Lower leg skin (tissue), 4 donors: Measurements from ENCODE around the gene WARS2. TPM values are rescaled to one million over a fixed set of nuclear protein-coding genes. Genes with fewer than 3 reads are reported as not detected.

Source experiments
- DNase-seq, 2 donors: peaks; one replicate each; pipeline ENCODE4 v3.0.0-alpha.2; 2019; ENCODE audit warnings: low spot score in 2 of 2
- H3K4me3 ChIP-seq: fragments of 200-600 bp; sonication (generic); 2 replicates; pipeline ENCODE4 v1.5.1; 2017; ENCODE audit warnings: mild to moderate bottlenecking, low read depth; ENCODE audit not compliant: poor library complexity, severe bottlenecking
- CTCF ChIP-seq, 3 donors: fragments of 450-650 bp; IDR thresholded peaks; one replicate each; pipeline ENCODE4 v1.5.1; 2016; ENCODE audit warnings: antibody characterized with exemption in 3 of 3, mild to moderate bottlenecking in 3 of 3, moderate library complexity in 2 of 3
- POLR2A ChIP-seq, 2 donors: fragments of 450-650 bp; IDR thresholded peaks; one replicate each; pipeline ENCODE4 v1.6.1; 2016 to 2017; ENCODE audit warnings: antibody characterized with exemption in 2 of 2, mild to moderate bottlenecking in 1 of 2, moderate library complexity in 1 of 2
- WGBS, 2 donors: methylation state at CpG; one replicate each; pipeline ENCODE4 v1.1.5; 2018; 5-methylcytosine and 5-hydroxymethylcytosine counted together
- intact Hi-C: fragments of 100-400 bp; cut with DNase I; formaldehyde crosslinking; loops from one replicate; pipeline ENCODE4 v1.15.0; 2023; ENCODE audit warnings: low total_unique reads
- total RNA-seq, 4 donors: library from RNA; depleted of rRNA; stranded (reverse); fragments of >200 nt; gene quantifications; one replicate each; pipeline ENCODE4 v1.1.0, GENCODE V29; 2016

Gene WARS2
- total RNA-seq, 4 donors from 2014 or later = 8.1 to 21.8 (median 13.2) TPM

GRCh38 chr1:119010201-119010600, 130.3 kb downstream of the WARS2 start:
- WGBS, 2 donors = 61 to 62% methylated on average over 1 of the region's 1 CpG
- H3K4me3 ChIP-seq = no peak overlapping the region

GRCh38 chr1:119009312-119009655, 131.2 kb downstream of the WARS2 start:
- TF ChIP-seq POLR2A (IDR thresholded peaks at IDR 0.05) (no peak), CTCF (IDR thresholded peaks at IDR 0.05) (no peak)
- intact Hi-C loops = loop anchor here (5.0 kb wide), 1 partner anchor 857 kb away; no protein-coding TSS in a partner anchor
- no peak overlapping the region for H3K4me3 ChIP-seq
- DNase-seq = no peak
- 17 to 26% methylated on average over 2 of the region's 2 CpGs for WGBS, 2 donors

More at GRCh38 chr1:119010201-119010600, 130.3 kb downstream of the WARS2 start:
- intact Hi-C loops = no loop called here
- TF ChIP-seq CTCF (IDR thresholded peaks at IDR 0.05) = no peak
- no peak for TF ChIP-seq POLR2A (IDR thresholded peaks at IDR 0.05)
- DNase-seq = no peak

- intact Hi-C loops = loop anchor here (5.0 kb wide), 1 partner anchor 856 kb away; no protein-coding TSS in a partner anchor
- no peak for TF ChIP-seq POLR2A (IDR thresholded peaks at IDR 0.05)
- TF ChIP-seq CTCF (IDR thresholded peaks at IDR 0.05) = peak in 1 of 3 donors; percentile 37
- DNase-seq = peak in 1 of 2 donors; percentile 88
- WGBS, 2 donors = 9 to 10% methylated on average over 21 to 22 of the region's 22 CpGs
- H3K4me3 ChIP-seq = no peak overlapping the region
Observed at GRCh38 chr1:119008483-119009311, 131.8 kb downstream of the WARS2 start.

GRCh38 chr1:119007670-119008482, 132.6 kb downstream of the WARS2 start:
- peak in 1 of 2 donors; percentile 82 for DNase-seq
- intact Hi-C loops = loop anchor here (5.0 kb wide), 1 partner anchor 856 kb away; no protein-coding TSS in a partner anchor
- WGBS, 2 donors = 31 to 33% methylated on average over 47 to 53 of the region's 61 CpGs
- TF ChIP-seq POLR2A (IDR thresholded peaks at IDR 0.05) = no peak
- no peak for TF ChIP-seq CTCF (IDR thresholded peaks at IDR 0.05)
- no peak overlapping the region for H3K4me3 ChIP-seq

- peak in 1 of 2 donors; percentile 76 for DNase-seq
- intact Hi-C loops = loop anchor here (5.0 kb wide), 1 partner anchor 855 kb away; no protein-coding TSS in a partner anchor
- TF ChIP-seq CTCF (IDR thresholded peaks at IDR 0.05) (no peak), POLR2A (IDR thresholded peaks at IDR 0.05) (no peak)
- WGBS, 2 donors = 13 to 45% methylated on average over 12 to 19 of the region's 22 CpGs
- H3K4me3 ChIP-seq = no peak overlapping the region
Observed at GRCh38 chr1:119007339-119007669, 133.1 kb downstream of the WARS2 start.
